Astrocyte (in vitro differentiated cells and primary cell): ENCODE results near the gene PLSCR3. TPM values are rescaled to one million over a fixed set of nuclear protein-coding genes. Genes with fewer than 3 reads are reported as not detected.

Experiments
- DNase-seq: peaks from one replicate; pipeline ENCODE4 v3.0.0-alpha.2; 2010; ENCODE audit warnings: low read depth
- FAIRE-seq: peaks from 2 replicates; lab custom pipeline; 2011; peaks lifted over from hg19 to GRCh38; lab: Jason Lieb, UNC
- H2AFZ ChIP-seq: 2 replicates; pipeline ENCODE4 v1.6.0; 2012; ENCODE audit warnings: low read depth, low read length, inconsistent platforms
- H3K27ac ChIP-seq: 2 replicates; pipeline ENCODE4 v1.5.1; 2011; ENCODE audit warnings: low read depth, low read length, inconsistent platforms
- H3K27me3 ChIP-seq: 2 replicates; pipeline ENCODE4 v1.6.0; 2011; ENCODE audit warnings: low read length, inconsistent platforms; ENCODE audit not compliant: insufficient read depth
- H3K36me3 ChIP-seq: 2 replicates; pipeline ENCODE4 v1.5.1; 2011; ENCODE audit warnings: low read length, inconsistent platforms; ENCODE audit not compliant: insufficient read depth
- H3K4me1 ChIP-seq: 2 replicates; pipeline ENCODE4 v1.5.1; 2011; ENCODE audit warnings: low read length, inconsistent platforms; ENCODE audit not compliant: insufficient read depth
- H3K4me2 ChIP-seq: 2 replicates; pipeline ENCODE4 v1.6.0; 2012; ENCODE audit warnings: low read length, inconsistent platforms
- H3K4me3 ChIP-seq: 2 replicates; pipeline ENCODE4 v1.5.1; 2011; ENCODE audit warnings: low read depth, mild to moderate bottlenecking, low read length, inconsistent platforms; ENCODE audit not compliant: insufficient read depth
- H3K79me2 ChIP-seq: 2 replicates; pipeline ENCODE4 v1.6.0; 2012; ENCODE audit warnings: mild to moderate bottlenecking, low read length, inconsistent platforms; ENCODE audit not compliant: insufficient read depth
- H3K9ac ChIP-seq: 2 replicates; pipeline ENCODE4 v1.6.0; 2012; ENCODE audit warnings: mild to moderate bottlenecking, low read length, inconsistent platforms
- H3K9me3 ChIP-seq: 2 replicates; pipeline ENCODE4 v1.5.1; 2012; ENCODE audit warnings: low read depth, mild to moderate bottlenecking, low read length, inconsistent platforms; ENCODE audit not compliant: insufficient read depth
- H4K20me1 ChIP-seq: 2 replicates; pipeline ENCODE4 v1.6.0; 2012; ENCODE audit warnings: low read length, inconsistent platforms; ENCODE audit not compliant: insufficient read depth
- H3K27ac Mint-ChIP-seq: one replicate; pipeline ENCODE4 v1.8.0; 2021; ENCODE audit warnings: mild to moderate bottlenecking, mixed read lengths; ENCODE audit not compliant: unreplicated experiment
- H3K27me3 Mint-ChIP-seq: one replicate; pipeline ENCODE4 v1.8.0; 2021; ENCODE audit warnings: low read depth, mixed read lengths; ENCODE audit not compliant: unreplicated experiment
- H3K36me3 Mint-ChIP-seq: one replicate; pipeline ENCODE4 v1.8.0; 2021; ENCODE audit warnings: low read depth, mixed read lengths; ENCODE audit not compliant: unreplicated experiment
- H3K4me1 Mint-ChIP-seq: one replicate; pipeline ENCODE4 v1.8.0; 2021; ENCODE audit warnings: low read depth, mixed read lengths; ENCODE audit not compliant: unreplicated experiment
- H3K4me3 Mint-ChIP-seq: one replicate; pipeline ENCODE4 v1.8.0; 2021; ENCODE audit warnings: mild to moderate bottlenecking, moderate library complexity, mixed read lengths; ENCODE audit not compliant: unreplicated experiment
- H3K9me3 Mint-ChIP-seq: one replicate; pipeline ENCODE4 v1.8.0; 2021; ENCODE audit warnings: mild to moderate bottlenecking, mixed read lengths; ENCODE audit not compliant: unreplicated experiment
- EZH2 ChIP-seq: IDR thresholded peaks from 2 replicates; pipeline ENCODE4 v1.6.1; 2012; ENCODE audit warnings: mild to moderate bottlenecking, low read length, inconsistent platforms; ENCODE audit not compliant: insufficient read depth
- total RNA-seq: library from RNA; stranded (reverse); gene quantifications from 2 replicates; pipeline ENCODE4 v1.2.1, GENCODE V29; 2021
- TF ChIP-seq, protein P1 (sequence below): IDR thresholded peaks from 2 replicates; pipeline ENCODE4 v1.5.1; 2011; ENCODE audit warnings: low read depth, mild to moderate bottlenecking, inconsistent platforms, low read length, moderate library complexity; ENCODE audit not compliant: insufficient read depth

Gene PLSCR3
- total RNA-seq, 1 donor from 2014 or later, result 67.6 TPM

DNA sequence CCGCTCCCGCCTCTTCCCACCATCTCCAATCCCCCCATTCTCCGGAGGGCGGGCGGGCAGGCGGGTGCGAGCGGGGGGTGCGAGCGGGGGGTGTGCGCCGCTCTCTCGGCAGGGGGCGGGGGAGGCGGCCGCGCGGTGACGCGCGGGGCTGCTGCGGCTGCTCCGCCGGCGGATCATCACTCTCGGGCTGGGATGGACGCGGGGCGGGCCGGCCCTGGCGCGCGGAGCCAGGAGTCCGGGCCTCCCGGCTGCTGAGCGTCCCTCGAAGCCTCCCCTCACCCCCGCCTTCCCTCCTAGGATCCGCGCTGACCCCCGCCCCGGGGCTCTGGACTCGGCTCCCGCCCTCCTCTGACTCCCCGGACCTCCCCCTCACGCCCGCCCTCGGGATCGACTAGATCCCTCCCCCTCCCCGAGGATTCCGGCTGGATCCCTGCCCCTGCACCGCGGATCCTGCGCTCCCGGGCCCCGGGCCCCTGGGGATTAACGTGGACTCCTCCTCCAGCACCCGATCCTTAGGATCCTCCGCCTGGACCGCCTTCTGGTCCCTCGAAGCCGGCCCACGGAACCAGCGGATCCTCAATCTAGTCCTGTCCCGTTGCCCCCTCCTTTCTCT lies 10.5 kb upstream of the PLSCR3 start:
- Histone ChIP-seq H3K9ac (peak overlapping the region; percentile 84), H4K20me1 (peaks cover 20% of the 10 kb centered on the region), H3K4me2 (peak overlapping the region; percentile 97), H3K79me2 (peaks cover 24% of the 10 kb centered on the region), H3K4me1 (peaks cover 13% of the 10 kb centered on the region), H3K4me3 (peak overlapping the region; percentile 72), H3K36me3 (peaks cover 3% of the 10 kb centered on the region), H2AFZ (peak overlapping the region; percentile 75), H3K27me3 (no peaks in the 10 kb centered on the region), H3K27ac (peak overlapping the region; percentile 14), H3K9me3 (no peaks in the 10 kb centered on the region)
- Mint-ChIP-seq H3K36me3 (peaks cover 10% of the 10 kb centered on the region), H3K4me3 (peak overlapping the region; percentile 90), H3K27me3 (no peaks in the 10 kb centered on the region), H3K4me1 (peaks cover 18% of the 10 kb centered on the region), H3K9me3 (no peaks in the 10 kb centered on the region), H3K27ac (peak overlapping the region; percentile 83)
- FAIRE-seq, result no peak
- no peak for DNase-seq
- TF ChIP-seq, protein P1, sequence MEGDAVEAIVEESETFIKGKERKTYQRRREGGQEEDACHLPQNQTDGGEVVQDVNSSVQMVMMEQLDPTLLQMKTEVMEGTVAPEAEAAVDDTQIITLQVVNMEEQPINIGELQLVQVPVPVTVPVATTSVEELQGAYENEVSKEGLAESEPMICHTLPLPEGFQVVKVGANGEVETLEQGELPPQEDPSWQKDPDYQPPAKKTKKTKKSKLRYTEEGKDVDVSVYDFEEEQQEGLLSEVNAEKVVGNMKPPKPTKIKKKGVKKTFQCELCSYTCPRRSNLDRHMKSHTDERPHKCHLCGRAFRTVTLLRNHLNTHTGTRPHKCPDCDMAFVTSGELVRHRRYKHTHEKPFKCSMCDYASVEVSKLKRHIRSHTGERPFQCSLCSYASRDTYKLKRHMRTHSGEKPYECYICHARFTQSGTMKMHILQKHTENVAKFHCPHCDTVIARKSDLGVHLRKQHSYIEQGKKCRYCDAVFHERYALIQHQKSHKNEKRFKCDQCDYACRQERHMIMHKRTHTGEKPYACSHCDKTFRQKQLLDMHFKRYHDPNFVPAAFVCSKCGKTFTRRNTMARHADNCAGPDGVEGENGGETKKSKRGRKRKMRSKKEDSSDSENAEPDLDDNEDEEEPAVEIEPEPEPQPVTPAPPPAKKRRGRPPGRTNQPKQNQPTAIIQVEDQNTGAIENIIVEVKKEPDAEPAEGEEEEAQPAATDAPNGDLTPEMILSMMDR, result no peak
- TF ChIP-seq EZH2, result no peak

DNA sequence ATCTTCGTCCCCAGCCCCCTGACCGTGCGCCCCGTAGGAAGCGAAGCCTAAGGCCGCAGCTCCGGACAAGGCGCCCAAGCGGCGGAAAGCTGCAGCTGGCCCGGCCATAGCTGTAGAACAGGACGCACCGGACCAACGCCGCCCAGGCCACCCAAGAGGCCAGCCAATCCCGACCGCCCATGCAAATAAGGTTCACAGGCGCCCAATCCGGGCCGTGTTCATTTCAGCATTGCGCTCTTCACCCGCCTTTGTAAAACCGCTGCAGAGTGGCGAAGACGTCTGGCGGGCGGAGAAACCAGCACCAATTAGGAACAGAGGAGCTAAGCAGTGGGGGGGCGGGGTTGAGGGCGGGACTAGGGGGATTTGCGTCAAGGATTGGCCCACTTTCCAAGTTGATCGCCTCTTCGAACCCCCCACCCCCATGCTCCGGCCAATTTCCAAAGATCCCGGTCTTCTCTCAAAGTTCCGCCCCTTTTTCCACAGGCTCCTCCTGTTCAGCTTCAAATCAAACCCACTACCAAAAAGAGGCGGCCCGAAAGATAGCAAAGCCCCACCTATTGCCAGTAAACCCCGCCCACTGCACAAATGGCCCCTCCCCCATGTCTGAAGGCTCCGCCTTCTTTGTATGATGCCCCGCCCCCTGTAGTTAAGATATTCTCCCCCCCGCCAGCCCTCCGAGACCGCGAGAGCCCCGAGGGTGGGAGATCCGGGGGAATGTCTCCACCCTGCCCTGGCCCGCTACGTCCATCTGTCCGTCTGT lies 9.8 kb upstream of the PLSCR3 start, which contains the start of gene TMEM256:
Gene TMEM256, minus strand, starts transcription at position 121 of the 760 bp plus-strand sequence. Its CDS starts 13 bp downstream, at position 108.
- no peaks in the 10 kb centered on the region for H3K9me3 Mint-ChIP-seq
- no peaks in the 10 kb centered on the region for H3K27me3 Mint-ChIP-seq
- peak; percentile 74 for FAIRE-seq

More for the DNA sequence above, 9.8 kb upstream of the PLSCR3 start, which contains the start of gene TMEM256:
- peaks cover 13% of the 10 kb centered on the region for H3K4me1 ChIP-seq
- peak within 1 kb of the TSS; percentile 84 for H3K9ac ChIP-seq
- TF ChIP-seq, protein P1, result no peak
- no peak for TF ChIP-seq EZH2
- no peaks in the 10 kb centered on the region for H3K9me3 ChIP-seq
- Mint-ChIP-seq H3K4me1 (peaks cover 18% of the 10 kb centered on the region), H3K27ac (peak within 1 kb of the TSS; percentile 83), H3K4me3 (peak within 1 kb of the TSS; percentile 90), H3K36me3 (peaks cover 7% of the 10 kb centered on the region)
- peak within 1 kb of the TSS; percentile 72 for H3K4me3 ChIP-seq
- no peaks in the 10 kb centered on the region for H3K36me3 ChIP-seq
- peak within 1 kb of the TSS; percentile 75 for H2AFZ ChIP-seq
- DNase-seq, result peak; percentile 98
- peak within 1 kb of the TSS; percentile 97 for H3K4me2 ChIP-seq
- H3K79me2 ChIP-seq, result peaks cover 24% of the 10 kb centered on the region
- peak within 1 kb of the TSS; percentile 53 for H3K27ac ChIP-seq
- H3K27me3 ChIP-seq, result no peaks in the 10 kb centered on the region
- peaks cover 20% of the 10 kb centered on the region for H4K20me1 ChIP-seq
